Esophagus muscularis mucosa (tissue), 3 donors: ENCODE data around the gene THEM5.

Experiments used
- CTCF ChIP-seq, 3 experiments: fragments of 200-600 bp in 2 of 3; fragments of 450-650 bp in 1 of 3; sonication (generic) in 2 of 3; IDR thresholded peaks; one replicate each; pipeline ENCODE4 v1.5.1; 2017 to 2019; ENCODE audit warnings: antibody characterized with exemption in 3 of 3, mild to moderate bottlenecking in 2 of 3, moderate library complexity in 1 of 3
- POLR2A ChIP-seq: fragments of 450-650 bp; IDR thresholded peaks from one replicate; pipeline ENCODE4 v1.6.1; 2017; ENCODE audit warnings: antibody characterized with exemption, moderate library complexity, mild to moderate bottlenecking, low read depth

DNA sequence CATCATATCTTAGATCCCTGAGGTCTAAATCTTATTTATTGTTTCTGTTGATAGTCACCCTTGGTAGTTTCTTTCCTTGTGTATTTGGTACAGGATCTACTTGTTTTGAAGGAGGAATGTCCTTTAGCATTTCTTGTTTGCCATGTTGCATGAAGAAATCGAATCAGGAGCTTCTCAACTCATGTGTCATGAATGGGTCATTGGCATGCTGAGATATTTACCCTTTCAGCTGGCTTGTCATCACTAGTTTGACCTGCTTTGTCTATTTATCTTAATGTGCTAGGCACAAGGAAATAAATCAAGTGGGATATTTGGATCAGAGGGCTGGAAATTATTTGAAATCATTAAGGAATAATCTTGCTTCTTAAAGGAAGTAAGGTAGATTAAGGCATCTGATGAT, 32.0 kb upstream of the THEM5 start:
- TF ChIP-seq CTCF (IDR thresholded peaks at IDR 0.05) (no peak), POLR2A (no peak)
